ENCODE data around the gene FOXJ1.

The FOXJ1 gene

DNA sequence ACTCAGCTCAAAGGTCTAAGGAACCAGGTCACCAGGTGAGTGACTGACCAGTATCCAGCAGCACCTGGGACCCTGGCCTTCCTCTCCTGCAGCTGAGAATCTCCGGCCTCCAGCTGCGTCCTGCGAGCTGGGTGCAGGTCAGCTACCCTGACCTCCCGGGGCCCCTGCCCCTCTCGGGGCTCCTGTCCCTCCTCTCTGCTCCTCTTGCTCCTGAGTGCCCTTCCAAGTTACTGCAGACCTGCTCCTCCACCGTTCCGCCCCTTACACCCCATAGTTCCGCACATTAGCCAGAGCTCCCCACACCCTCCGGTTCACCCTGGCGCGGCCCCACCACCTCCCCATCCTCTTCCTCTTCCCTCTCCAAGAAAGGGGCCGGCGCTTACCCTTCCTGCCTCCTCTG is 10.6 kb downstream of the FOXJ1 start:
- TF ChIP-seq, protein P1, sequence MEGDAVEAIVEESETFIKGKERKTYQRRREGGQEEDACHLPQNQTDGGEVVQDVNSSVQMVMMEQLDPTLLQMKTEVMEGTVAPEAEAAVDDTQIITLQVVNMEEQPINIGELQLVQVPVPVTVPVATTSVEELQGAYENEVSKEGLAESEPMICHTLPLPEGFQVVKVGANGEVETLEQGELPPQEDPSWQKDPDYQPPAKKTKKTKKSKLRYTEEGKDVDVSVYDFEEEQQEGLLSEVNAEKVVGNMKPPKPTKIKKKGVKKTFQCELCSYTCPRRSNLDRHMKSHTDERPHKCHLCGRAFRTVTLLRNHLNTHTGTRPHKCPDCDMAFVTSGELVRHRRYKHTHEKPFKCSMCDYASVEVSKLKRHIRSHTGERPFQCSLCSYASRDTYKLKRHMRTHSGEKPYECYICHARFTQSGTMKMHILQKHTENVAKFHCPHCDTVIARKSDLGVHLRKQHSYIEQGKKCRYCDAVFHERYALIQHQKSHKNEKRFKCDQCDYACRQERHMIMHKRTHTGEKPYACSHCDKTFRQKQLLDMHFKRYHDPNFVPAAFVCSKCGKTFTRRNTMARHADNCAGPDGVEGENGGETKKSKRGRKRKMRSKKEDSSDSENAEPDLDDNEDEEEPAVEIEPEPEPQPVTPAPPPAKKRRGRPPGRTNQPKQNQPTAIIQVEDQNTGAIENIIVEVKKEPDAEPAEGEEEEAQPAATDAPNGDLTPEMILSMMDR (IDR thresholded peaks at IDR 0.05) = no peak
- H3K27ac ChIP-seq = no peak overlapping the region
- DNase-seq (ENCODE audit: low spot score) = no peak
- no peak overlapping the region for H3K4me3 ChIP-seq

DNA sequence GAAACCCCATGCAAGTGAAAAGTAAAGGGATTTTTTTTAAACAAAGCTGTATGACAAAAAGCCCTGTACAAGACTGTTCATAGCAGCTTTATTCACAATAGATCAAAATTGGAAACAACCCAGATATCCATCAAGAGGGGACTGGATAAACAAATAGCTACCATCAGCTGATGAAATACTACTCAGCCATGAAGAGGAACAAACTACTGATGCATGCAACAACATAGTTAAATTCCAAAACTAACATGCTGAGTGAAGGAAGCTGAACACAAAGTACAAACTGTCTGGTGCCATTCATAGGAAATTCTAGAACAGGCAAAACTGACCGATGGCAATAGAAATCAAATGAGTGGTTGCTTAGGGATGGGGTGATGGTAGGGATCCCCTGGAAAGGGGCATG is 15.1 kb downstream of the FOXJ1 start:
- no peak overlapping the region for H3K4me3 ChIP-seq
- H3K27ac ChIP-seq = no peak overlapping the region
- TF ChIP-seq, protein P1 (IDR thresholded peaks at IDR 0.05) = no peak
- no peak for DNase-seq (ENCODE audit: low spot score)

DNA sequence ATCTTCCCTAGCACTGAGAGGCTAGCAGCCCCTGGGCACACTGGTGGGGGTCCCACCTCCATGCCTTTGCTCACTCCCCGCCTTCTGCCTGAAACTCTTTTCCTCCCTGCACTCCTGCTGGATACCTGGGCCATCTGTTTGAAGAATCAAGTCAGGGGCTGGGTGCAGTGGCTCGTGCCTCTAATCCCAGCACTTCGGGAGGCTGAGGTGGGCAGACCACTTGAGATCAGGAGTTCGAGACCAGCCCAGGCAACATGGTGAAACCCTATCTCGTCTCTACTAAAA is 15.7 kb downstream of the FOXJ1 start:
- H3K27ac ChIP-seq = no peak overlapping the region

DNA sequence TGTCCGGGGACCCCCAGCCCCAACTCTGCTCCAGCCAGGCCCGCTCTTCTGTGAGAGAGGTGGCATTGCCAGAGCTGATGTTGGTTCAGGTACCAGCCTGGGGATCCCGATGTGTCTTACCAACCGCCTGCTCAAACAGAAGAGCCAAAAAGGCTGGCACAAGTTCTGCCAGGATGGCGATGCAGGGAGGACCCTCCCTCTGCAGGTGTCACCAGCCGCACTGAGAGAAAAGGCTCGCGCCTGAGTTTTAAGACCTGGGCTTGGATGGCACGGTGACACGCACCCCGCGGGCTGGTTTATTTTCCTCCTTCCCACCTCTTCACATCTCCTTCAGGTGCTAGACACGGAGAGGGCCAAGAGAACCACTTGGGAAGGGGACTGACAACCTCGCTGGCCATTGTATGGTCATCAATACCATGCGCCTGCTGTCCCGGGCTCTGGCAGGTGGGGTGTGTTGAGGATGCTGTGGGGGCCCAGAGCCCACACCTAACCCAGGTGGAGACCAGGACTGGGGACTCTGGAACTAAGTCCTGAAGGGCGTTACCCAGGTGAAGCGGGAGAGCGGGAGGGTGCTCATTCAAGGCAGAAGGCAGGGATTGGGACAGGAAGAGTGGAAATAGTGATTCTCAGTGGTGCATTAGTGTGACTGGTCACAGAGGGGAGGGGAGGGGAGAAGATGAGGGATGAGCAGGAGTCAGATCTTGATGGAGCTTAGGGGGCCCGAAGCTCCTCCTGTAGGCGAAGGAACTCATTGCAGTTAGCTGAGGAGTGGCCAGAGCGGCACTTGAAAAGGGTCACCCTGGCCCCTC is 16.3 kb downstream of the FOXJ1 start:
- Histone ChIP-seq H3K27ac (no peak overlapping the region), H3K4me3 (no peak overlapping the region)
- no peak for DNase-seq (ENCODE audit: low spot score)
- TF ChIP-seq, protein P1 (IDR thresholded peaks at IDR 0.05) = no peak

More for the DNA sequence above, 15.7 kb downstream of the FOXJ1 start:
- DNase-seq (ENCODE audit: low spot score) = no peak
- no peak overlapping the region for H3K4me3 ChIP-seq
- TF ChIP-seq, protein P1 (IDR thresholded peaks at IDR 0.05) = no peak

DNA sequence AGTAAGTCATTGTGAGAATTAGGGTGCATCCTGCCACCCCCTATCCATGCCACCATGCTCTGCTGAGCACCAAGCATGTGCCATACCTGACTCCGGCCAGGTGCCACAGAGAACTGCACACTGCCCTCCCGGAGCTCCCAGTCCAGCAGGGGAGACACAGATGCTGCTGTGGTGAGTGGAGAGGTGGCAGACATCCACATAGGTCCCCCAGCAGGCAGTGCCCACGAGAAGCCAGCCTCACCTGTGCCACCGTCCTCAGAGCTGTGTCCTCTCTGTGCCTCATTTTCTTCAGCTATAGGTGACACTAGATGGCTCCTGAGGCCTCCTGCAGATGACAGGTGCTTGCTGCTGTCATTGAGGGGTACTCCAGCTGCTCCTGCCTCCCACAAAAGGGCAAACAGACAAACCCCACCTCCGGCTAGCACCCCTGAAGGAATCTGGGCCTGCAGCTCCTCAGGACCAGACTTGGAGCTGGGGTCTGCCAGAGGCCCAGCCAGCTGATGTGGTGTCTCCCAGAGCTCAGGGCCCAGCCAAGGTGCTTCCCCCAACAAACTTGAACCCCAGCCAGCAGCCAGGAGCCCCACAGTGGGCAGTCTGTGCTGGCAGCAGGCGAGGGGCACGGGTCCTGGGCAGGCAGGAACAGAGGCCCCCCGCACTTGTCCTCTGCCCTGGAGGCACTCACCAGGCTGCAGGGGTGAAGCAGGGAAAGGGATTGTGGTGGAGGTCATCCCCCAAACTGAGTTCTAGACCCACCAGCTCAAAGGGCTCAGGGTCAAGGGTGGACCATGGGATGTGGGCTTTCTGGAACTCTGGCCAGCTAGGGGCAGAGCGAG is 17.1 kb downstream of the FOXJ1 start:
- TF ChIP-seq, protein P1 (IDR thresholded peaks at IDR 0.05) = no peak
- H3K4me3 ChIP-seq = no peak overlapping the region
- DNase-seq (ENCODE audit: low spot score) = no peak
- no peak overlapping the region for H3K27ac ChIP-seq

DNA sequence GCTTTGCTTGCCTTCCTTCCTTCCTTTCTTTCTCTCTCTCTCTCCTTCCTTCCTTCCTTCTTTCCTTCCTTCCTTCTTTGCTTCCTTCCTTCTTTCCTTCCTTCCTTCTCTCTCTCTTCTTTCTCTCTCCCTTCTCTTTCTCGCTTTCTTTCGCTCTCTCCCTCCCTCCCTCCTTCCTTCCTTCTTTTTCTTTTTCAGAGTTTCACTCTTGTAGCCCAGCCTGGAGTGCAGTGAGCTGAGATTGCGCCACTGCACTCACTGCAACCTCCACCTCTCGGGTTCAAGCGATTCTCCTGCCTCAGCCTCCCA is 17.9 kb downstream of the FOXJ1 start:
- DNase-seq (ENCODE audit: low spot score) = no peak
- TF ChIP-seq, protein P1 (IDR thresholded peaks at IDR 0.05) = no peak
- no peak overlapping the region for H3K27ac ChIP-seq
- H3K4me3 ChIP-seq = no peak overlapping the region

Data from coronary artery (tissue), 2 donors.